CD4-positive, alpha-beta T cell treated with Interleukin-4 for 1 hour (primary cell): Measurements from ENCODE around the gene TCF15.
A peak's percentile ranks its signal among the peaks of the same experiment; 100 is the strongest.

Source experiments
- DNase-seq, 2 donors: peaks; one replicate each; pipeline ENCODE4 v3.0.0-alpha.2; 2020 to 2022

Gene TCF15

GRCh38 chr20:576156-576555 is 34.0 kb downstream of the TCF15 start:
- no peak for DNase-seq

- DNase-seq, result no peak
These were observed 34.9 kb downstream of the TCF15 start for GRCh38 chr20:575230-575629.

DNA sequence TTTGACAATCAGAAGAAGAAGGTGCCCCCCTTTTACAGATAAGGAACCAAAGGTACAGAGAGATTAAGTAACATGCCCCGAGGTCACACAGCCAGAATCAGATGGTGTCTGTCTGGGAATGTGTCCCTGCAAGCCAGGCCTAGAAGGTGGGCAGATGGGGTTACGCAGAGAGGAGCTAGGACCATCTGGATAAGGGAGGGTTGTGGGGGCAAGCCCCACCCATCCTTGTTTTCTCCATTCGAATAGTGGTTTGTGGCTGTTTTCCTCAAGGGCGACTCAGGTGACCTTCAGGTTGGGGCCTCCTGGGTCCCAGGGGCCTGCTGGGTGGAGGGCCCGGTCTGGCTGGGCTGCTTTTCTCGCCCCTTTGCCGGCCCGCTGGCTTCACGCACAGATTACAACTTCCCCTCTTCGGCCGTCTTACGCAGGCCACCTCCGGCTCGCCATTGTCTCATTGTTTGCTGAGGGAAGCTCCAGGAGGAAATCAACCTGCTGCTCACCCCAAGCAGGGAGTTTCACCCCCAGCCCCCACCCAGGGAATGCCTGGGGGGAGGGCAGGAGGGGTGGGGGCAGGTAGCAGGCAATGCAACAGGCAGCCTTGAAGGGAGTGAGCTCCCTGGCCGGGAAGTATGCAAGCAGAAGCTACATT is 35.7 kb downstream of the TCF15 start:
- no peak for DNase-seq

GRCh38 chr20:573414-574296 is 36.5 kb downstream of the TCF15 start:
- DNase-seq, result no peak

DNA sequence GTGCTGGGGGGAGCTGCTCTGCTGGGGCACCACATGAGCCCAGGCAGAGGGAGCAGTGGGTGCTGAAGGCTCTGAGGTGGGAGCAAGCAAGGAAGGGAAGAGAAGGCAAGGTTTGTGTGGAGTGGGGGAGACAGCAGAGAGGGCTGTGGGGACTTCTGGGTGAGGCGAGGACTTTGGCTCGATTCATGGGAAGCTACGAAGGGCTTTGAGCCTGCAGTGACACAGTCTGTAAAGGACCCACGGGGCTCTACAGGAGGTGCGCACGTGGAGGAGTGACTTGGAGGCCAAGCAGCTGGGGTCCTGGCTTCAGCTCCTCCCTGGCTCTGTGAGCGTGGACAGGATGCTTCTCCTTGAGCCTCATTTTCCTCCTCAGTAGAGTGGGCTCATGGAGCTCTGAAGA is 37.4 kb downstream of the TCF15 start:
- no peak for DNase-seq

DNA sequence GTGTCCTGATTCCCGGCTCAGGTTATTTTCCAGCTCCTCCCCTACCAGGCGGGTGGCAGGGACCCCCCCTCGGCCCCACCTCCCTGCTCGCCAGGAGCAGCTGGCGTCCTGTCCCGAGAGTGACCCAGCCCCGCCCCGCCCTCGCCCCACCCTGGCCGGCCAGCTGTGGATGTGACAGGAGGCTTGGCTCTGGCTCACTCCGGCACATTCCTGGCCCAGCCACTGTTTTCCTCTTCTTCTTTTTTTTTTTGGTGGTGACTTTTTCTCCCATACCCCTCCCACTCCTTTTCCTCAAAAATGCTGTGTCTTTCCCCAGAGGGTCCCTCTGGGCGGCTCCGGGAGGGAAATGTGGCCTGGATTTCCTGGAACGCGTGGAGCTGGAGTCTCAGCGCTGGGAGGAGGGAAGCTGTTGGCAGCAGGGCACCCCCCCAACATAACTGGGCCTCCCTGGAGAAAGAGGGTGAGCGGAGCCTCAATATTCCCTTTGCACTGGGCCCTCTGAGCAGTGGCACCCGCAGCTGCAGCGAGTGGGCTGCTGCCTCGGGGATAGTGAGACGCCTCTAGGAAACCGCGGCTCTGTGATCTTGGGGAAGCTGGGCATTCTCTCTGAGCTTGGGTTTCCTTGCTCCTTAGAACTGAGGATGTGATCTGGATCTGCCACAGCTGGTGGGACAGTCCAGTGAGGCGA is 38.2 kb downstream of the TCF15 start:
- no peak for DNase-seq

- DNase-seq, result no peak
These were observed 41.3 kb downstream of the TCF15 start for GRCh38 chr20:568673-569415.

DNA sequence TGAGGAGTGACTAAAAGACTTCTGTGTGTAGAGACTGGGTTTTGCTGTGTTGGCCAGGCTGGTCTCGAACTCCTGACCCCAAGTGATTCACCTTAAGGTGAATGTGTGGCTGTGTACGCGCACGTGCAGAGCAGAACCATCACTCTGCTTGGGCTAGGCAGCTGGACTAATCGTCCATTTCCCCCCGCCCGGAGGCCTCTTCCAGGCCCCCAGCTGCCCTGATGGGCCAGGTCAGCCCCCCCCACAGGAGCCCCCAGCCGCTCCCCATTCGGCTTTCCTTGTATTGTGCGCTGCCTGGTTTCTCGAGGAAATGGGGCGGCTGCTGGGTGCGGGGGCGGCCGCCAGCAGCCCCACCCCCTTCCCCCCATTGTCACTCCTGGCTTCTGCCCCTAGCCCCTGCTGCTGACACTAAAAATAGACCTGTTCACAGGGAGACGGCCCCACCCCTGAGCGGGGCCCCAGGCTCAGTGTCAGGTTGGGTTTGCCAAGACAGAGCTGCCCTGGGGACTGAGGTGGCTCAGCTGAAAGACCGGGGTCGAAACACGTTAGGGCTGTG is 41.9 kb downstream of the TCF15 start:
- DNase-seq, result no peak

GRCh38 chr20:564192-564591 is 45.9 kb downstream of the TCF15 start:
- DNase-seq, result no peak

DNA sequence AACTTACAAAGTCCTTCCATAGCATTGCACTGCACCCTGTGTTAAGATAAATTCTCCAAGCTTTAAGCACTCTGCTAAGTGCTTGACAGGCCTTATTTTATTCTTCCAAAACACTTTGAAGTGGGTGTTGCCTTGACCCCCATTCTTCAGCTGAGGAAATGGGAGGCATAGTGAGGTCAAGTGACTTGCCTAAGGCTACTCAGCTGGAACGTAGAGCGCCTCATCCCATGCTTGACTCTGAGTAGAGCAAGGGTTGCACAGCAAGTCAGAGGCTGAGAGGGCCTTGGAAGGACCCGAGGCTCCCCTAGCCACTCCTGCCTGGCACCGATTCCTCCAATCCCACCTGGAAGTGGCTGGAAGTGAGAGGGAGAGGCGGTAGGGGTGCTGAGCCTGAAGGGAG is 46.9 kb downstream of the TCF15 start:
- no peak for DNase-seq

DNA sequence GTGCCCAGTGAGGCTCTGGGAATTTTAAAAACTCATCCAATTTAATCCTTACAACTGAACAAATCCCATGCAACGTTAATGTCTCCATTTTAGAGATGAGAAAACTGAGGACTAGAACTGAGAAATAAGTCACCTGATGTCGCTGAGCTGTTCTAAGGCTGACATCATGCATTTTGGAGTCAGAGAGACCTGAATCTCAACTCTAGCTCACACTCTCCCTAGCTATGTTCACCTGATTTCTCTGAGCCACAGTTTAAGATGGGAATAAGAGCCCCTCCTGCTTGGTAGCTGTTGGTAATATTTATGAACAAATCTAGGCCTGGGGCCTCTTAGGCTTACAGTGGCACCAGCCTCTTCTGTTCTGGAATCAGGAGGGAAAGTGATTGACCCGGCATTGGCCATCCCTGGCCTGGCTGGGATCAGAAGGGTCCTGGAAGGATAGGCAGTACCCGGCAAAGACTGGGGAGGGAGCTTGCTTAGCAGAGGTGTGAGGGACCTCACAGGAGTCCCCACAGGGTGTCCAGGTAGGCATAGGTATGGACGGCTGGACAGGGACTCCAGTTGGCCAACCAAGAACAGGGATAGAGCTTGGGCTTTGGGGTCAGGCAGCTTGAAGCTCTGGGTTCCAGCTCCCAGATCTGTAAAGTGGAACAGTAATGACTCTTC is 47.7 kb downstream of the TCF15 start:
- DNase-seq, result no peak

GRCh38 chr20:561437-562231 is 48.5 kb downstream of the TCF15 start:
- peak; percentile 36 to 44 for DNase-seq

DNA sequence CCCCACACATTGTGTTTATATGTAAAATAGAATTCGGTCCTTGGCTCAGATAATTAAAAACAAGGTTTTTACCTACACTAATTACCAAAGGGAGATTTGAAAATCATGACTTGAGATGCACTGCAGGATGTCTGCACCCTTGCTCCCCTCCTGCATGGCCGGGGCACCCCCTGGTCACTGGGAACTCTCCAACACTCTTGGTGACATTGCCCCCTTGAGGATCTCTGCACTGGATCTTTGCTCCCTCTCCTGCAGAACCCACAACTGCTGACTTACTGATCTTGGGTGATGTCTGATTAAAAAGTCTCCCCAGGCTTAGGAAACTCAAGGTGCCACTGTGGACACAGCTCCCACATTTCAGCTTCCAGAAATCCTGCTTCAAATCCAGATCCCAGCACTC is 49.4 kb downstream of the TCF15 start:
- no peak for DNase-seq

- no peak for DNase-seq
These were observed 52.0 kb downstream of the TCF15 start for GRCh38 chr20:558117-558516.

DNA sequence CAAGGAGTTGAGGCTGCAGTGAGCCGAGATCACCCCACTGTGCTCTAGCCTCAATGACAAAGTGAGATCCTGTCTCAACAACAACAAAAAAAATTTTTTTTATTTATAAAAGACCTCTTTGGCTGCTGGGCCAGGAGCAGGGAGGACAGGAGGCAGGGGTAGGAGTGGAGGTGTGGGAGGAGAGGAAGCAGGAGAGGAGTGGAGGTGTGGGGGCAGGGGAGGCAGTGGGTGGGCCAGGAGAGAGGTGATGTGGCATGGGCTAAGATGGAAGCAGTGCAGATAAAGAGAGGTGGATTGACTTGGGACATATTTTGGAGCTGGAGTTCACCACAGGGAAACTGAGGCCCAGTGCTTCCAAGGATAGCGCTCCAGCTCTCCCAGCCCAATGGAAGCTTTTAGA is 53.1 kb downstream of the TCF15 start:
- no peak for DNase-seq

DNA sequence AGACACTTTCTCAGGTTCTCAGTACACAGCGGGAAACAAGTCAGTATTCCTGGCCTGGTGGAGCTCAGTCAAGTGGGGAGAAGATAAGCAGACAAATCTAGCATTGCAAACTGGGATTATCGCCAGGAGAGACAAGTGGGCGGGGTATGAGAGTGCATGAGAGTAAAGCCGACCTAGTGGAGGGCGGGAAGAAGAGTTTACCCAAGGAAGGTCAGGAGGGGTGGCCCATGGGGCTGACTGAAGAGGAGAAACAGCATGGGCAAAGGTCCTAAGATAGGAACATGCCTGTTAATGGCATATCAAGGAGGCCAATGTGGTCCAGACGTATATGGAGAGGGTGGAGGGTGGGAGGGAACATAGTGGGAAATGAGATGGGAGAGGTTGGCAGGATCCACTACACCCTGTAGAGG is 54.1 kb downstream of the TCF15 start:
- no peak for DNase-seq
